GM23338 (cell line): ENCODE results near the gene PAPPA2. TPM values are rescaled to one million over a fixed set of nuclear protein-coding genes. Genes with fewer than 3 reads are reported as not detected.

ENCODE experiments used
- CTCF ChIP-seq, 2 experiments: fragments of 200-600 bp in 1 of 2; sonication (generic) in 1 of 2; conservative IDR thresholded peaks; 2 replicates each; pipeline versions ENCODE4 v1.5.1 to v1.6.1; 2016 to 2017; ENCODE audit warnings: antibody characterized with exemption in 2 of 2, low read depth in 2 of 2, mild to moderate bottlenecking in 2 of 2, moderate library complexity in 1 of 2
- ETS1 ChIP-seq: IDR thresholded peaks from 2 replicates; pipeline ENCODE4 v1.6.1; 2016; ENCODE audit warnings: antibody characterized with exemption
- EZH2phosphoT487 ChIP-seq: fragments of 200-600 bp; sonication (generic); IDR thresholded peaks from one replicate; pipeline ENCODE4 v1.8.1; 2018; ENCODE audit warnings: antibody characterized with exemption; ENCODE audit not compliant: unreplicated experiment
- POLR2AphosphoS5 ChIP-seq: IDR thresholded peaks from 2 replicates; pipeline ENCODE4 v1.6.1; 2016; ENCODE audit warnings: antibody characterized with exemption, low read depth
- STAT1 ChIP-seq: IDR thresholded peaks from one replicate; pipeline ENCODE4 v1.6.1; 2016; ENCODE audit warnings: antibody characterized with exemption; ENCODE audit not compliant: unreplicated experiment
- ZNF114 ChIP-seq: fragments of 250-450 bp; sonication (Bioruptor Pico); IDR thresholded peaks from 2 replicates; pipeline ENCODE4 v1.5.0; 2020; ENCODE audit warnings: mild to moderate bottlenecking, moderate library complexity
- ZNF331 ChIP-seq: fragments of 250-450 bp; sonication (Bioruptor Pico); IDR thresholded peaks from 2 replicates; pipeline ENCODE4 v1.5.0; 2020; ENCODE audit warnings: low read depth, mild to moderate bottlenecking, moderate library complexity
- ZNF462 ChIP-seq: fragments of 250-450 bp; sonication (Bioruptor Pico); IDR thresholded peaks from 2 replicates; pipeline ENCODE4 v1.5.0; 2020; ENCODE audit warnings: mild to moderate bottlenecking, moderate library complexity
- polyA plus RNA-seq: library from polyadenylated mRNA; unstranded; fragments of >200 nt; fragmentation: Nextera tagmentation; extraction: Ambion mirVana; gene quantifications from 2 replicates; pipeline ENCODE4 v1.2.1, GENCODE V29; 2016
- total RNA-seq: library from RNA; depleted of rRNA; stranded (reverse); fragments of >200 nt; shearing (Covaris generic); gene quantifications from 2 replicates; pipeline ENCODE4 v1.2.3, GENCODE V29; 2014

PAPPA2 gene
- total and polyA plus RNA-seq, 2 experiments from 2014 or later: 1.4 to 1.7 TPM

- TF ChIP-seq ZNF462 (CRISPR knock-in tag) (no peak), ZNF331 (CRISPR knock-in tag) (no peak), POLR2AphosphoS5 (no peak), EZH2phosphoT487 (no peak), CTCF (conservative IDR thresholded peaks at IDR 0.05; ENCODE audit: low read depth in 2 of 2) (no peak), ZNF114 (CRISPR knock-in tag) (no peak), ETS1 (no peak), STAT1 (no peak)
Measured at GRCh38 chr1:176741181-176741580, 278.2 kb downstream of the PAPPA2 start (continued).
